Hematopoietic multipotent progenitor cell treated with erythropoietin and hydrocortisone succinate and interleukin-3 and kit ligand, for 17 days (in vitro differentiated cells): ENCODE measurements around the gene ACTR1A.
"Not testable (repeated sequence)": the region's sequence is repeated elsewhere in the genome, so short reads cannot be mapped to it uniquely, and the experiment has no call there.

Source experiments
- DNase-seq: peaks from one replicate; pipeline ENCODE4 v3.0.0-alpha.2; 2015; ENCODE audit warnings: low spot score

Gene ACTR1A

GRCh38 chr10:102484021-102484420 is 18.5 kb downstream of the ACTR1A start:
- no peak for DNase-seq

- no peak for DNase-seq
Measured at GRCh38 chr10:102480396-102480795, 22.1 kb downstream of the ACTR1A start.

- no peak for DNase-seq
Measured at GRCh38 chr10:102479651-102480050, 22.9 kb downstream of the ACTR1A start.

- no peak for DNase-seq
Measured at GRCh38 chr10:102476466-102477141, 25.9 kb downstream of the ACTR1A start.

GRCh38 chr10:102475451-102476040 is 27.0 kb downstream of the ACTR1A start:
- DNase-seq = no peak

- DNase-seq = no peak
Measured at GRCh38 chr10:102473445-102474331, 28.8 kb downstream of the ACTR1A start.

- no peak for DNase-seq
Measured at GRCh38 chr10:102470579-102471546, 31.6 kb downstream of the ACTR1A start.

GRCh38 chr10:102468683-102469082 is 33.8 kb downstream of the ACTR1A start:
- no peak for DNase-seq

GRCh38 chr10:102467971-102468438 is 34.5 kb downstream of the ACTR1A start:
- no peak for DNase-seq

GRCh38 chr10:102467318-102467717 is 35.2 kb downstream of the ACTR1A start:
- DNase-seq = no peak

- no peak for DNase-seq
Measured at GRCh38 chr10:102465466-102465865, 37.0 kb downstream of the ACTR1A start.

- DNase-seq = no peak
Measured at GRCh38 chr10:102463983-102464382, 38.5 kb downstream of the ACTR1A start.

- no peak for DNase-seq
Measured at GRCh38 chr10:102462512-102463054, 39.9 kb downstream of the ACTR1A start.

- peak; percentile 90 for DNase-seq
Measured at GRCh38 chr10:102461187-102462054, 41.1 kb downstream of the ACTR1A start.

GRCh38 chr10:102460836-102461186 is 41.7 kb downstream of the ACTR1A start:
- no peak for DNase-seq

- no peak for DNase-seq
Measured at GRCh38 chr10:102458656-102459055, 43.9 kb downstream of the ACTR1A start.

GRCh38 chr10:102457591-102458150 is 44.8 kb downstream of the ACTR1A start:
- no peak for DNase-seq

GRCh38 chr10:102455893-102456471 is 46.5 kb downstream of the ACTR1A start:
- no peak for DNase-seq

GRCh38 chr10:102454662-102455487 is 47.6 kb downstream of the ACTR1A start:
- DNase-seq = not testable (repeated sequence)
